ENCODE measurements around the gene RPE.

GRCh38 chr2:209993968-209994367 is 8.5 kb upstream of the RPE start:
- no peak for TF ChIP-seq CTCF (IDR thresholded peaks at IDR 0.05)
- no peak for TF ChIP-seq POLR2A (IDR thresholded peaks at IDR 0.05)

Measured in lower leg skin (tissue), 3 donors.